K562 (cell line): ENCODE results near the gene CACNB2.

ENCODE experiments used
- EGR1 ChIP-seq: fragments of 450-650 bp; conservative IDR thresholded peaks from 2 replicates; pipeline ENCODE4 v1.6.1; 2017; ENCODE audit warnings: mild to moderate bottlenecking
- GTF2E2 ChIP-seq: fragments of 200-800 bp; sonication (Bioruptor generic); IDR thresholded peaks from 2 replicates; pipeline ENCODE4 v1.6.1; 2016; ENCODE audit warnings: missing genetic modification characterization, missing compliant biosample characterization
- MTA2 ChIP-seq: fragments of 450-650 bp; IDR thresholded peaks from 2 replicates; pipeline ENCODE4 v1.6.1; 2016; ENCODE audit warnings: low read depth
- SIX5 ChIP-seq, 2 experiments: IDR thresholded peaks; 2 replicates each; pipeline ENCODE4 v1.6.1; 2011; ENCODE audit warnings: low read length in 2 of 2, borderline replicate concordance in 1 of 2, low read depth in 1 of 2, mild to moderate bottlenecking in 1 of 2, moderate library complexity in 1 of 2; ENCODE audit not compliant: insufficient read depth in 1 of 2
- SRSF7 ChIP-seq: fragments of 200-400 bp; formaldehyde crosslinking; optimal IDR thresholded peaks from 2 replicates; pipeline ENCODE3; 2017; ENCODE audit warnings: mild to moderate bottlenecking, low read depth, low read length
- TEAD4 ChIP-seq, 2 experiments: sonication (generic) in 1 of 2; formaldehyde crosslinking in 1 of 2; IDR thresholded peaks; 2 replicates each; pipeline versions ENCODE4 v1.6.1 to v1.8.0; 2012 to 2022; ENCODE audit warnings: borderline replicate concordance in 1 of 2, inconsistent platforms in 1 of 2, low read length in 1 of 2, mild to moderate bottlenecking in 1 of 2, missing genetic modification reagents in 1 of 2
- ZNF121 ChIP-seq: sonication (generic); formaldehyde crosslinking; conservative IDR thresholded peaks from 2 replicates; pipeline ENCODE4 v1.8.0; 2022; ENCODE audit warnings: missing genetic modification reagents
- TF ChIP-seq, protein P1 (sequence below): sonication (generic); formaldehyde crosslinking; IDR thresholded peaks from 2 replicates; pipeline ENCODE4 v1.9.0; 2022; ENCODE audit warnings: mild to moderate bottlenecking, missing genetic modification reagents
- TF ChIP-seq, protein P2 (sequence below): sonication (generic); formaldehyde crosslinking; IDR thresholded peaks from 2 replicates; pipeline ENCODE4 v1.8.0; 2022; ENCODE audit warnings: mild to moderate bottlenecking, low read depth, missing genetic modification reagents
- TF ChIP-seq, protein P3 (sequence below), 2 experiments: fragments of 450-650 bp; formaldehyde crosslinking in 1 of 2; IDR thresholded peaks; 2 replicates each; pipeline versions ENCODE4 v1.4.0 to v1.6.1; 2014 to 2020; ENCODE audit warnings: mild to moderate bottlenecking in 2 of 2, borderline replicate concordance in 1 of 2, low read depth in 1 of 2
- TF ChIP-seq, protein P4 (sequence below), 3 experiments: IDR thresholded peaks in 2 of 3; conservative IDR thresholded peaks in 1 of 3; 2 replicates each; pipeline ENCODE4 v1.5.1; 2011 to 2012; ENCODE audit warnings: low read length in 3 of 3, mild to moderate bottlenecking in 3 of 3, control low read depth in 2 of 3, improper control_type of control experiment in 1 of 3, inconsistent platforms in 1 of 3, low read depth in 1 of 3, mixed read lengths in 1 of 3, moderate library complexity in 1 of 3; ENCODE audit not compliant: insufficient read depth in 2 of 3

DNA sequence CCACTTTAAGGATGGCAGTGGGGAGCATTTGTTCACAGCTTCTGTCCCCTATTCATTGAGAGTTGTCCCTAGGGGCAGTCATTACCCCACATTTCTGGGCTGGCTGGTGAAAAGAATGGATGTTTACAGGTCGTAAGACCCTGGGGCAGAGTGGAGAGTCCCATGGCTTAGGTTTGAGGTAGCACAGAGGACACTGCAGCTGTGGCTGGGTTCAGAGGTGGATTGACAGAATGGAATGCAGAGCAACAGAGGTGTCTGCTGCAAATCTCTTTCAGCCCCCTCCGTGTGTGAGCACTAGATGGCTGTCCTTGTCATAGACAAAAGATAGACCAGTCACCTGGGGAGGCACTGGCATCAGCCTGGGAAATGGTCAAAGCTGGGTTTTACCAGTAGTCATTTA, 141.9 kb downstream of the CACNB2 start:
- TF ChIP-seq, protein P1, sequence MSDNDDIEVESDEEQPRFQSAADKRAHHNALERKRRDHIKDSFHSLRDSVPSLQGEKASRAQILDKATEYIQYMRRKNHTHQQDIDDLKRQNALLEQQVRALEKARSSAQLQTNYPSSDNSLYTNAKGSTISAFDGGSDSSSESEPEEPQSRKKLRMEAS (CRISPR knock-in tag): no peak
- TF ChIP-seq GTF2E2 (tag) (no peak), SRSF7 (no peak), MTA2 (no peak), TEAD4 (IDR thresholded peaks at IDR 0.05; ENCODE audit: low read length) (no peak), TEAD4 (CRISPR knock-in tag; IDR thresholded peaks at IDR 0.05; ENCODE audit: borderline replicate concordance) (no peak), ZNF121 (CRISPR knock-in tag) (no peak), EGR1 (no peak), SIX5 (IDR thresholded peaks at IDR 0.05; ENCODE audit: borderline replicate concordance in 1 of 2, insufficient read depth in 1 of 2, low read depth in 1 of 2, low read length in 2 of 2) (no peak)
- TF ChIP-seq, protein P2, sequence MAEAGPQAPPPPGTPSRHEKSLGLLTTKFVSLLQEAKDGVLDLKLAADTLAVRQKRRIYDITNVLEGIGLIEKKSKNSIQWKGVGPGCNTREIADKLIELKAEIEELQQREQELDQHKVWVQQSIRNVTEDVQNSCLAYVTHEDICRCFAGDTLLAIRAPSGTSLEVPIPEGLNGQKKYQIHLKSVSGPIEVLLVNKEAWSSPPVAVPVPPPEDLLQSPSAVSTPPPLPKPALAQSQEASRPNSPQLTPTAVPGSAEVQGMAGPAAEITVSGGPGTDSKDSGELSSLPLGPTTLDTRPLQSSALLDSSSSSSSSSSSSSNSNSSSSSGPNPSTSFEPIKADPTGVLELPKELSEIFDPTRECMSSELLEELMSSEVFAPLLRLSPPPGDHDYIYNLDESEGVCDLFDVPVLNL (CRISPR knock-in tag): no peak
- TF ChIP-seq, protein P3, sequence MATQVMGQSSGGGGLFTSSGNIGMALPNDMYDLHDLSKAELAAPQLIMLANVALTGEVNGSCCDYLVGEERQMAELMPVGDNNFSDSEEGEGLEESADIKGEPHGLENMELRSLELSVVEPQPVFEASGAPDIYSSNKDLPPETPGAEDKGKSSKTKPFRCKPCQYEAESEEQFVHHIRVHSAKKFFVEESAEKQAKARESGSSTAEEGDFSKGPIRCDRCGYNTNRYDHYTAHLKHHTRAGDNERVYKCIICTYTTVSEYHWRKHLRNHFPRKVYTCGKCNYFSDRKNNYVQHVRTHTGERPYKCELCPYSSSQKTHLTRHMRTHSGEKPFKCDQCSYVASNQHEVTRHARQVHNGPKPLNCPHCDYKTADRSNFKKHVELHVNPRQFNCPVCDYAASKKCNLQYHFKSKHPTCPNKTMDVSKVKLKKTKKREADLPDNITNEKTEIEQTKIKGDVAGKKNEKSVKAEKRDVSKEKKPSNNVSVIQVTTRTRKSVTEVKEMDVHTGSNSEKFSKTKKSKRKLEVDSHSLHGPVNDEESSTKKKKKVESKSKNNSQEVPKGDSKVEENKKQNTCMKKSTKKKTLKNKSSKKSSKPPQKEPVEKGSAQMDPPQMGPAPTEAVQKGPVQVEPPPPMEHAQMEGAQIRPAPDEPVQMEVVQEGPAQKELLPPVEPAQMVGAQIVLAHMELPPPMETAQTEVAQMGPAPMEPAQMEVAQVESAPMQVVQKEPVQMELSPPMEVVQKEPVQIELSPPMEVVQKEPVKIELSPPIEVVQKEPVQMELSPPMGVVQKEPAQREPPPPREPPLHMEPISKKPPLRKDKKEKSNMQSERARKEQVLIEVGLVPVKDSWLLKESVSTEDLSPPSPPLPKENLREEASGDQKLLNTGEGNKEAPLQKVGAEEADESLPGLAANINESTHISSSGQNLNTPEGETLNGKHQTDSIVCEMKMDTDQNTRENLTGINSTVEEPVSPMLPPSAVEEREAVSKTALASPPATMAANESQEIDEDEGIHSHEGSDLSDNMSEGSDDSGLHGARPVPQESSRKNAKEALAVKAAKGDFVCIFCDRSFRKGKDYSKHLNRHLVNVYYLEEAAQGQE (IDR thresholded peaks at IDR 0.05; ENCODE audit: borderline replicate concordance): no peak
- TF ChIP-seq, protein P3 (CRISPR knock-in tag; IDR thresholded peaks at IDR 0.05; ENCODE audit: low read depth): no peak
- TF ChIP-seq, protein P4, sequence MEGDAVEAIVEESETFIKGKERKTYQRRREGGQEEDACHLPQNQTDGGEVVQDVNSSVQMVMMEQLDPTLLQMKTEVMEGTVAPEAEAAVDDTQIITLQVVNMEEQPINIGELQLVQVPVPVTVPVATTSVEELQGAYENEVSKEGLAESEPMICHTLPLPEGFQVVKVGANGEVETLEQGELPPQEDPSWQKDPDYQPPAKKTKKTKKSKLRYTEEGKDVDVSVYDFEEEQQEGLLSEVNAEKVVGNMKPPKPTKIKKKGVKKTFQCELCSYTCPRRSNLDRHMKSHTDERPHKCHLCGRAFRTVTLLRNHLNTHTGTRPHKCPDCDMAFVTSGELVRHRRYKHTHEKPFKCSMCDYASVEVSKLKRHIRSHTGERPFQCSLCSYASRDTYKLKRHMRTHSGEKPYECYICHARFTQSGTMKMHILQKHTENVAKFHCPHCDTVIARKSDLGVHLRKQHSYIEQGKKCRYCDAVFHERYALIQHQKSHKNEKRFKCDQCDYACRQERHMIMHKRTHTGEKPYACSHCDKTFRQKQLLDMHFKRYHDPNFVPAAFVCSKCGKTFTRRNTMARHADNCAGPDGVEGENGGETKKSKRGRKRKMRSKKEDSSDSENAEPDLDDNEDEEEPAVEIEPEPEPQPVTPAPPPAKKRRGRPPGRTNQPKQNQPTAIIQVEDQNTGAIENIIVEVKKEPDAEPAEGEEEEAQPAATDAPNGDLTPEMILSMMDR (IDR thresholded peaks at IDR 0.05 in 2 of 3, conservative IDR thresholded peaks at IDR 0.05 in 1 of 3; ENCODE audit: insufficient read depth in 2 of 3, low read depth in 1 of 3, low read length in 3 of 3): no peak
